GM12873 (cell line): ENCODE measurements around the gene SLC2A10.

Source experiments
- CTCF ChIP-seq: IDR thresholded peaks from 2 replicates; pipeline ENCODE4 v1.5.1; 2012; ENCODE audit warnings: low read depth, mild to moderate bottlenecking, moderate library complexity, low read length, control low read depth; ENCODE audit not compliant: insufficient read depth; ENCODE audit errors: missing control alignments

SLC2A10 gene

DNA sequence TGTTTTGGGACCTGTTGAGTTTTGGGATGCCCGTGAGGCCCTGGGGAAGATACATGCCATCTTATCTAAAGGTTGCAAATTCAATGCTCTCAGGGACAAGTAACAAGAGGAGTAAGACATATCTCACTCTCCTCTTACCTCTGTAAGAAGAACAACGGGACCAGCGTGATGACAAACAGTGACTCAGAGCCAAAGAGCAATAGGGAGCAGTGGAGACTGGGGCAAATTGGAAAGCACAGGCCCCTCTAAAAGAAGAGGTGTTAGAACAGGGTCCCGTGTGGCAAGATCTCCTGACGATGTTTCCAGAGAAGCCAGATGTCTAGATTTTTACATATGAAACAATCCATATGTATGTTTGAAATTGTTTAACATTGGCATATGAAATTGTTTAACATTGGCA, 31.8 kb upstream of the SLC2A10 start:
- TF ChIP-seq CTCF, result no peak

DNA sequence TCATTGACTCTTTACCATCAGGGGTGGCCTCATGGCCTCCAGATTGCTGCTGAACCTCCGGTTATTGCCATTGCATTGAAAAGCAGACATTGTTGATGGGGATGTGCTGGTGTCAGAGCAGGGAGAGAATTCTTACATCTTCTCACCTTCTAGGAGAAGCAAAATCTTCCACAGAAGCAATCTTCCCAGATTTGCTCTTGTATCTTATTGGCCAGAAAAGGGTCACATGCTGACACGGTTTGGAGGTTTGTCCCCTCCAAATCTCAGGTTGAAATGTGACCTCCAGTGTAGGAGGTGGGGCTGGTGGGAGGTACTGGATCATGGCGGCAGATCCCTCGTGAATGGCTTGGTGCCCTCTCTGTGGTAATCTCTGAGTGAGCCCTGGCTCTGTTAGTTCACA, 30.9 kb upstream of the SLC2A10 start:
- no peak for TF ChIP-seq CTCF

GRCh38 chr20:46680684-46681031, 28.8 kb upstream of the SLC2A10 start:
- TF ChIP-seq CTCF, result no peak

DNA sequence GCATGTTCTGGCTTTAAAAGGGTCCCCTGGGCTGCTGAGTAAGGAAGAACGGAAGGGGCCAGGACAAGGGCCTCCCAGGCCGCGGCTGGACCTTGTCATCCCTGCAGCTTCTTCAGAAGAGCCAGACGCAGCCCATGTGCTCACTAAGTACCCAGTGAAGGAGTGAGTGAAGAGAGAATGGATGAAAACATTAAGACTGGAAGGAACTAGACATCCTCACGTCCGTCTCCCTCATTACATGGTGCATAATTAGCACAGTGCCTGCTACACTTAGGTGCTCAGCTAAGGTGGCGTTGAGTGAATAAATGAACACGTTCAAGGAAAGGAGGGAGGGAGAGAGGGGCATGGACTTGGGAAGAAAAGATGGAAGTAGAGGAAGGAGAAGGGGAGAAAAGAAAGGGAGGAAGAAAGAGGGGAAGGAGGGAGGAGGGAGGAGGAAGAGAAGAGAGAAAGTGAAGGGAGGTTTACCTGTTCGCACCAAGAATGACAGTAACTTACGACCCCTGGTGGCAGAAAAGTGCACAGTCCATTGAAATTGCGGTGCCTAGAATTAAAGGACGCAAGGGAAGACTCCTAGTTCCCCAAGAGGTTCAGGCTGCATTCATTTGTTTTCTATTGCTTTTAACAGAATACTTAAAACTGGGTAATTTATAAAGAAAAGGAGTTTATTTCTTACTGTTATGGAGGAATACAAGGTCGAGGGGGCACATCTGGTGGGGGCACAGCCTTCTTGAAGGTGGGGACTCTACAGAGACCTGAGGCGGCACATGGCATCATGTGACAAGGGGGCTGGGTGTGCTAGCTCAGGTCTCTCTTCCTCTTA, 28.2 kb upstream of the SLC2A10 start:
- peak; percentile 87 for TF ChIP-seq CTCF

- no peak for TF ChIP-seq CTCF
Observed at GRCh38 chr20:46682063-46682821, 27.2 kb upstream of the SLC2A10 start.

DNA sequence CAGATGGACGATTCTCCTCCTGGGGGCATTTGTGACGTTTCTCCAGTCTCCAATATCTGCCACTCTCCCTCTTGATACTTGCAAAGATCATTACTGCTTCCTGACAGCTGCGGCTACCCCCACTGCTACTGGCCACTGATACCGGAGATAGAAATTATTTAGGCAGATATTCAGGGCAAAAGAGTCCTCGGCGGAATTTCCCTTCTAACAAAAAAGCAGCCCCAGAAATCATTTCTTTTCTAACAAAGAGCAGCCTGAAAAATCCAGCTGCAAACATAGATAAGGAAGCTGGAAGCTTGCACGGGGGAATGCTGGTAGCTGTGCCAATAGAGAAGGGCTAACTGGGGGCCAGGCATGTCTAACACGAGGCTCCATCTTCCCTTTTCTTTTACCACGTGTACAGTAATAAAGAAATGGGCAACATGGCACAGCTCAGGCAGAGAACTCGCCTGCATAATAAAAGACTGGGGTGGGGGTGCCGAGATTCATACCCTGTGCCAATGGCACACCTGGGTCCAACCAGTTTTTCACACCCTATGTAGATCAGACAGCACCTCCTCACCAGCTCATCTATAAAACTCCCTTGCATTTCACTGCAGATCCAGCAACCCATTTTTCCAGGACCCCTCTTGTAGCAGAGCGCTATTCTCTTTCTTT, 26.3 kb upstream of the SLC2A10 start:
- TF ChIP-seq CTCF, result no peak

GRCh38 chr20:46683668-46683938, 25.8 kb upstream of the SLC2A10 start:
- no peak for TF ChIP-seq CTCF
